ENCODE measurements around the gene SYVN1.
"Not testable (repeated sequence)": the region's sequence is repeated elsewhere in the genome, so short reads cannot be mapped to it uniquely, and the experiment has no call there.

Gene SYVN1

GRCh38 chr11:65126624-65127274 is 7.6 kb downstream of the SYVN1 start:
- DNase-seq, result no peak

GRCh38 chr11:65125197-65126056 is 8.9 kb downstream of the SYVN1 start:
- no peak for DNase-seq

- DNase-seq, result no peak
These were observed 9.7 kb downstream of the SYVN1 start for GRCh38 chr11:65124480-65125196.

GRCh38 chr11:65121865-65122696 is 12.2 kb downstream of the SYVN1 start, which contains the start of the genes FAU and MRPL49:
FAU (minus strand) TSS chr11:65122134; CDS start chr11:65121813, 321 bp downstream.
MRPL49 (plus strand) TSS chr11:65122321; CDS start chr11:65122347, 26 bp downstream.
- peak; percentile 100 for DNase-seq

GRCh38 chr11:65121447-65121864 is 12.9 kb downstream of the SYVN1 start:
- peak; percentile 51 for DNase-seq

GRCh38 chr11:65120831-65121230 is 13.5 kb downstream of the SYVN1 start:
- no peak for DNase-seq

- no peak for DNase-seq
These were observed 14.7 kb downstream of the SYVN1 start for GRCh38 chr11:65119670-65119995.

GRCh38 chr11:65118891-65119669 is 15.2 kb downstream of the SYVN1 start:
- not testable (repeated sequence) for DNase-seq

- DNase-seq, result no peak
These were observed 16.1 kb downstream of the SYVN1 start for GRCh38 chr11:65118097-65118837.

- DNase-seq, result peak; percentile 100
These were observed 16.9 kb downstream of the SYVN1 start, which contains the start of gene ZNHIT2 for GRCh38 chr11:65117206-65118096. ZNHIT2 (minus strand) TSS chr11:65117701; CDS start chr11:65117653, 48 bp downstream.

GRCh38 chr11:65116370-65117205 is 17.7 kb downstream of the SYVN1 start:
- peak; percentile 84 for DNase-seq

GRCh38 chr11:65115361-65116082 is 18.8 kb downstream of the SYVN1 start:
- no peak for DNase-seq

GRCh38 chr11:65114538-65115171 is 19.7 kb downstream of the SYVN1 start:
- no peak for DNase-seq

GRCh38 chr11:65113839-65114238 is 20.5 kb downstream of the SYVN1 start:
- no peak for DNase-seq

GRCh38 chr11:65113361-65113756 is 21.0 kb downstream of the SYVN1 start:
- DNase-seq, result no peak

GRCh38 chr11:65112546-65113360 is 21.6 kb downstream of the SYVN1 start:
- peak; percentile 82 for DNase-seq

Data from activated CD4-positive, alpha-beta T cell treated with anti-CD3 and anti-CD28 coated beads for 48 hours (primary cell).